Bronchial epithelial cell (primary cell): ENCODE results near the gene DDX5. TPM values are rescaled to one million over a fixed set of nuclear protein-coding genes. Genes with fewer than 3 reads are reported as not detected.

Experiments
- DNase-seq: peaks from one replicate; pipeline ENCODE4 v3.0.0-alpha.2; 2010; ENCODE audit warnings: low read depth
- FAIRE-seq: peaks from 2 replicates; lab custom pipeline; 2011; peaks lifted over from hg19 to GRCh38; lab: Jason Lieb, UNC
- H3K27me3 ChIP-seq: 2 replicates; pipeline ENCODE4 v1.5.1; 2011; ENCODE audit warnings: low read length; ENCODE audit not compliant: control insufficient read depth, insufficient read depth
- H3K36me3 ChIP-seq: 2 replicates; pipeline ENCODE4 v1.5.1; 2011; ENCODE audit warnings: low read length; ENCODE audit not compliant: control insufficient read depth, insufficient read depth
- H3K4me3 ChIP-seq: 2 replicates; pipeline ENCODE4 v1.5.1; 2011; ENCODE audit warnings: mild to moderate bottlenecking, low read depth, low read length, control low read depth
- CTCF ChIP-seq: IDR thresholded peaks from 2 replicates; pipeline ENCODE4 v1.5.1; 2011; ENCODE audit warnings: mild to moderate bottlenecking, moderate library complexity, low read length, control low read depth, inconsistent platforms; ENCODE audit not compliant: insufficient read depth, severe bottlenecking
- total RNA-seq: library from RNA; depleted of rRNA; stranded (reverse); fragments of >200 nt; gene quantifications from 2 replicates; pipeline ENCODE4 v1.2.1, GENCODE V29; 2014

The DDX5 gene
- total RNA-seq, 1 donor from 2014 or later = 340 TPM

DNA sequence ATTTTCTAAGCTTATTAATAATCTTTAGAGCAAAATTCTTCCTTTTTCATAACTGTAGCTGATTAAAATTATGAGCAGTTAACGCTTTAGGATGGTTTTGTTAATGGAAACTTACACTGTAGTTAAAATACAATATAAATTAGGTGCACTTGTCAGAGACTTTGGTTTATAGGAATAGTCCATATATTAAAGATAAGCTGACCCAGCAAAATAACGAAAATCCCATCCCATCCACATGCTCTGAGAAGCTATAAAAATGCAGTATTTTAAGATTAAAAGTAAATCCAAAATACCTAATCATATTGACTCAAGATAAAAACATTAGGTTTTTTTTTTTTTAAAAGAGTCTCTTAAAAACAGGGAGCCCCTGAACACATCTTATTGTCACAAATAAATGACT lies 38.7 kb upstream of the DDX5 start:
- no peak for TF ChIP-seq CTCF
- H3K36me3 ChIP-seq = peaks cover 11% of the 10 kb centered on the region
- FAIRE-seq = no peak

GRCh38 chr17:64540118-64540776 lies 34.2 kb upstream of the DDX5 start:
- Histone ChIP-seq H3K36me3 (peaks cover 11% of the 10 kb centered on the region), H3K27me3 (no peaks in the 10 kb centered on the region), H3K4me3 (no peak overlapping the region)
- TF ChIP-seq CTCF = no peak
- DNase-seq (peak; percentile 29), FAIRE-seq (no peak)

More for the DNA sequence above, 38.7 kb upstream of the DDX5 start:
- Histone ChIP-seq H3K4me3 (no peak overlapping the region), H3K27me3 (no peaks in the 10 kb centered on the region)
- DNase-seq = no peak

DNA sequence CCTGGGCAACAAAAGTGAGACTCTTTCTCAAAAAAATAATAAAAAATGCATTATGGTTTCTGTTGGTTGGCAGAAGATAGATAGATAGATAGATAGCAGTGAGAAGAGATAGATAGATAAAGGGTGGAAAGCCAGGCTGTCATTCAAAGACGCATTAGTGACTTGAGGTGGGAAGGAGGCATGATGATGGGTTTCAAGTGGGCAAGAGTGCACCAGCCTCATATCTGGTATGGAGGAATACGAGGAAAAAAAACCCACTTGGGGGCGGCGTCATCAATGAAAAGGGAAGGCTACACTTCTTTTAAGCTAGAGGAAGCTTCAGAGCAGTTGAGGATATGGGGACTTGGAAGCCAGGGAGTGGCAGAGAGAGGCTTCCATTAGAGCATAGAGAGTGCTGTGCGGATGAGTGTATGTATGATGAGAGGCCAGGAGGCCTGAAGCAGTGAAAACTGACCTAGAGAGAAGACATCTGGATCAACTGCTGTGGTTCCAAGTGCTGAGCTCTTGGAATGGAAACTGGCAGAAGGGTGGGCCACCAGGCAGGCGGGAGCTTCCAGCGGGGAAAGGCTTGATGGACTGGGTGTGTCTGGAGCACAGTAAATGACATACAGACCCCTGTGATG lies 32.5 kb upstream of the DDX5 start:
- peaks cover 15% of the 10 kb centered on the region for H3K36me3 ChIP-seq
- H3K27me3 ChIP-seq = no peaks in the 10 kb centered on the region
- TF ChIP-seq CTCF = no peak
- FAIRE-seq = no peak
- no peak for DNase-seq
- H3K4me3 ChIP-seq = no peak overlapping the region

GRCh38 chr17:64537488-64537887 lies 31.4 kb upstream of the DDX5 start:
- H3K4me3 ChIP-seq = no peak overlapping the region
- peaks cover 15% of the 10 kb centered on the region for H3K36me3 ChIP-seq
- H3K27me3 ChIP-seq = no peaks in the 10 kb centered on the region
- TF ChIP-seq CTCF = no peak
- DNase-seq (no peak), FAIRE-seq (no peak)

DNA sequence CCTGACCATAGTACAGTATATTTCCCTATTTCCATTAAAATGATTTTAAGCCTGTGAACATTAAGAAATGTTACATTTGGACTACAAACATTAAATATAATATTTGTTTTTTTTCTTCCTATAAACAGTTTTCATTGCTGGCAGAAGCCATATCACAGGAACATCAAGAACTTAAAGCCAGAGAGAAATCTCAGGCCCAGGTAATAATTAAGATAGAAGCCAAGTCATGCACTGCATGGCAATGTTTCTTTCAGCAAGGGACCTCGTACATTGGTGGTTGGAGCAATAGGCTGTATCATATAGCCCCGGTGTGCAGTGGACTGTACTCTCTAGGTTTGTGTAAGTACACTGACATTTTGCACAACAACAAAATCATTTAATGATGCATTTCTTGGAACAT lies 30.8 kb upstream of the DDX5 start:
- H3K36me3 ChIP-seq = peaks cover 15% of the 10 kb centered on the region
- no peak for DNase-seq
- no peak overlapping the region for H3K4me3 ChIP-seq
- TF ChIP-seq CTCF = no peak
- H3K27me3 ChIP-seq = no peaks in the 10 kb centered on the region
- FAIRE-seq = no peak

- FAIRE-seq = no peak
- Histone ChIP-seq H3K27me3 (no peaks in the 10 kb centered on the region), H3K4me3 (no peak overlapping the region), H3K36me3 (peaks cover 20% of the 10 kb centered on the region)
- DNase-seq = no peak
- no peak for TF ChIP-seq CTCF
Observed at GRCh38 chr17:64535357-64535756, 29.3 kb upstream of the DDX5 start.
